PC-3 (cell line): Measurements from ENCODE around the gene ZFP90. TPM values are rescaled to one million over a fixed set of nuclear protein-coding genes. Genes with fewer than 3 reads are reported as not detected.
"Not testable (repeated sequence)": the region's sequence is repeated elsewhere in the genome, so short reads cannot be mapped to it uniquely, and the experiment has no call there.

ENCODE experiments used
- ATAC-seq: fragments of 200-7000 bp; cut with Tn5 transposase; 2 replicates; pipeline ENCODE4 v1.9.1; 2020; ENCODE audit warnings: mild to moderate bottlenecking, moderate library complexity
- BruUV-seq: library from RNA; stranded (reverse); fragments of 400-500 nt; replicated peaks from 2 replicates; lab custom pipeline; 2021; lab: Mats Ljungman, UMichigan
- CTCF ChIA-PET: fragments of 300-600 bp; sonication (Branson Sonifier 250); formaldehyde crosslinking; loops from one replicate; lab custom pipeline; 2022; ENCODE audit warnings: antibody characterized with exemption; lab: Charles Lee
- POLR2A ChIA-PET: fragments of 300-600 bp; sonication (Branson Sonifier 250); formaldehyde crosslinking; loops from one replicate; lab custom pipeline; 2022; ENCODE audit warnings: antibody characterized with exemption; ENCODE audit not compliant: unreplicated experiment; lab: Charles Lee
- DNase-seq: peaks from one replicate; pipeline ENCODE4 v3.0.0-alpha.2; 2015
- H2AFZ ChIP-seq: fragments of 300-600 bp; sonication (generic); 2 replicates; pipeline ENCODE4 v1.6.0; 2016; ENCODE audit warnings: antibody characterized with exemption, low read length
- H3F3A ChIP-seq: fragments of 300-600 bp; sonication (generic); one replicate; pipeline ENCODE4 v1.6.0; 2017; ENCODE audit warnings: antibody characterized with exemption, low read length, control low read depth, mild to moderate bottlenecking; ENCODE audit not compliant: unreplicated experiment
- H3K27ac ChIP-seq: fragments of 300-600 bp; sonication (generic); 2 replicates; pipeline ENCODE4 v1.5.1; 2016; ENCODE audit warnings: mild to moderate bottlenecking, low read length
- H3K27me3 ChIP-seq: fragments of 300-600 bp; sonication (generic); 2 replicates; pipeline ENCODE4 v1.6.1; 2016; ENCODE audit warnings: low read length, mixed read lengths
- H3K36me3 ChIP-seq: fragments of 300-600 bp; sonication (generic); 2 replicates; pipeline ENCODE4 v1.6.1; 2016; ENCODE audit warnings: low read depth, mixed run types, low read length, mixed read lengths
- H3K4me1 ChIP-seq: fragments of 300-600 bp; sonication (generic); 2 replicates; pipeline ENCODE4 v1.5.1; 2016; ENCODE audit warnings: low read length; ENCODE audit not compliant: insufficient read depth
- H3K4me2 ChIP-seq: fragments of 300-600 bp; sonication (generic); 2 replicates; pipeline ENCODE4 v1.6.0; 2016; ENCODE audit warnings: low read length
- H3K4me3 ChIP-seq: fragments of 300-600 bp; sonication (generic); 2 replicates; pipeline ENCODE4 v1.5.1; 2016; ENCODE audit warnings: mild to moderate bottlenecking, low read length, mixed read lengths
- H3K79me2 ChIP-seq: fragments of 300-600 bp; sonication (generic); 2 replicates; pipeline ENCODE4 v1.6.1; 2017; ENCODE audit warnings: low read length, mixed read lengths
- H3K9ac ChIP-seq: fragments of 300-600 bp; sonication (generic); 2 replicates; pipeline ENCODE4 v1.6.0; 2016; ENCODE audit warnings: mild to moderate bottlenecking, low read length
- H3K9me2 ChIP-seq: fragments of 300-600 bp; sonication (generic); replicated peaks from 2 replicates; pipeline ENCODE4 v1.6.1; 2016; ENCODE audit warnings: mixed run types, low read length, mixed read lengths
- H3K9me3 ChIP-seq: fragments of 300-600 bp; sonication (generic); 2 replicates; pipeline ENCODE4 v1.6.1; 2016; ENCODE audit warnings: low read length, mixed read lengths
- H4K20me1 ChIP-seq: fragments of 300-600 bp; sonication (generic); 2 replicates; pipeline ENCODE4 v1.6.1; 2016; ENCODE audit warnings: low read length, mixed read lengths
- CTCF ChIP-seq: fragments of 300-600 bp; sonication (generic); conservative IDR thresholded peaks from 2 replicates; pipeline ENCODE4 v1.5.1; 2017; ENCODE audit warnings: antibody characterized with exemption, low read depth, mild to moderate bottlenecking, low read length
- EZH2 ChIP-seq: fragments of 300-600 bp; sonication (generic); IDR thresholded peaks from one replicate; pipeline ENCODE4 v1.6.1; 2017; ENCODE audit warnings: antibody characterized with exemption, mild to moderate bottlenecking, low read length; ENCODE audit not compliant: unreplicated experiment
- EZH2phosphoT487 ChIP-seq: fragments of 300-600 bp; sonication (generic); IDR thresholded peaks from 2 replicates; pipeline ENCODE4 v1.6.1; 2018; ENCODE audit warnings: mild to moderate bottlenecking, antibody characterized with exemption, low read length, borderline replicate concordance
- intact Hi-C: fragments of 100-400 bp; cut with micrococcal nuclease; formaldehyde crosslinking; loops from 2 replicates; pipeline ENCODE4 v1.9.0; 2023
- total RNA-seq: library from RNA; depleted of rRNA; stranded (reverse); fragments of >200 nt; gene quantifications from 2 replicates; pipeline ENCODE4 v1.2.3, GENCODE V29; 2014

Gene ZFP90
- total RNA-seq, 1 experiment from 2014 or later: 18.9 TPM

GRCh38 chr16:68492543-68493411 lies 46.3 kb upstream of the ZFP90 start:
- no peak for DNase-seq
- H3K36me3 ChIP-seq: no peaks in the 10 kb centered on the region
- no peak for ATAC-seq
- no peak overlapping the region for H3K27ac ChIP-seq
- H3K9me3 ChIP-seq: no peaks in the 10 kb centered on the region
- no peak overlapping the region for H2AFZ ChIP-seq
- no peak overlapping the region for H3K9ac ChIP-seq
- intact Hi-C loops: no loop called here
- H3K79me2 ChIP-seq: no peaks in the 10 kb centered on the region
- H3K9me2 ChIP-seq: no peaks in the 10 kb centered on the region
- no peak overlapping the region for H3K4me2 ChIP-seq
- no peak overlapping the region for H3K4me3 ChIP-seq
- POLR2A ChIA-PET: no interaction called here
- H4K20me1 ChIP-seq: no peaks in the 10 kb centered on the region
- CTCF ChIA-PET: no interaction called here
- no peaks in the 10 kb centered on the region for H3K27me3 ChIP-seq
- peaks cover 15% of the 10 kb centered on the region for H3K4me1 ChIP-seq
- BruUV-seq: no TSS peak
- TF ChIP-seq CTCF (no peak), EZH2 (no peak), EZH2phosphoT487 (no peak)
- no peaks in the 10 kb centered on the region for H3F3A ChIP-seq

DNA sequence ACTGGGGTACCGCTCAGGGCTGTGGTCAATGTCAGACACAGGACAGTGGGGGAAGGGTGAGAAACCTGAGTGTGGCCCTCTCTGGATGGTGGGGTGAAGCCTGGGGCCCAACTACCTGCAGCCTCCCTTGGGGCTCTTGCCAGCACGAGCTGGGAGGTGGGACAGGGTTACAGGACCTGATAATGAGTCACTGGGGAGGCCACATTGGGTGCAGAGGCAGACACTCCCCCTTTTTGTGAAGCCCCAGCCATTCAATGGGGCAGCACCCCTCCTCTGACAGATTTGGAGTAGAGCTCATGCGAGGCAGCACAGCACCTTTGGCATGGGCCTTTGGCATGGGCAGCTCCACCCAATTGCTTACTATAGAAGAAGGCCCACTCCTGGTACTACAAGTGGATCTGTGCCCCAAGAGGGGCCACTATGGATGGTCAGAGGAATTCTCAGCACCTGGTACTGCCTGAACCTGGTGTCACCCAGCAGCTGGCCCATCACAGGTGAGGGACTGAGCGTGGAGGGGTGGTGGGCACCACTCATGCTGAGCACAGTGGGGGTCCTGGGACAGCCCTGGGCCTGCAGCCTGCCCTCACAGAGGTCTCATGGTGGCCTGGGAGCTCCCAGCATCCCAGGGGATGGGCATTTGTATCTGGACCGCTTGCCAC lies 45.5 kb upstream of the ZFP90 start:
- H3K4me2 ChIP-seq: no peak overlapping the region
- H3K9ac ChIP-seq: no peak overlapping the region
- no peak overlapping the region for H3K4me3 ChIP-seq
- H3K9me3 ChIP-seq: no peaks in the 10 kb centered on the region
- no TSS peak for BruUV-seq
- no peaks in the 10 kb centered on the region for H3K9me2 ChIP-seq
- intact Hi-C loops: no loop called here
- H4K20me1 ChIP-seq: no peaks in the 10 kb centered on the region
- TF ChIP-seq EZH2phosphoT487: no peak
- no peak for TF ChIP-seq EZH2
- DNase-seq (no peak), ATAC-seq (no peak)
- CTCF ChIA-PET: no interaction called here
- no peaks in the 10 kb centered on the region for H3F3A ChIP-seq
- no peak overlapping the region for H3K27ac ChIP-seq
- H3K79me2 ChIP-seq: no peaks in the 10 kb centered on the region
- no peak overlapping the region for H2AFZ ChIP-seq
- H3K27me3 ChIP-seq: no peaks in the 10 kb centered on the region
- POLR2A ChIA-PET: no interaction called here
- H3K4me1 ChIP-seq: peaks cover 15% of the 10 kb centered on the region
- no peaks in the 10 kb centered on the region for H3K36me3 ChIP-seq

- intact Hi-C loops, H3K36me3 ChIP-seq, H3K4me3 ChIP-seq, DNase-seq, H3K27me3 ChIP-seq, H3K9me2 ChIP-seq, POLR2A ChIA-PET, H3F3A ChIP-seq, CTCF ChIA-PET, H3K4me2 ChIP-seq, H3K9ac ChIP-seq, H3K27ac ChIP-seq, BruUV-seq, H4K20me1 ChIP-seq, H3K9me3 ChIP-seq, ATAC-seq, H3K79me2 ChIP-seq, H2AFZ ChIP-seq: not testable (repeated sequence)
- peaks cover 15% of the 10 kb centered on the region for H3K4me1 ChIP-seq
Measured at GRCh38 chr16:68494261-68494660, 44.8 kb upstream of the ZFP90 start.
